Hematopoietic multipotent progenitor cell treated with erythropoietin and hydrocortisone succinate and interleukin-3 and kit ligand, for 6 days (in vitro differentiated cells): ENCODE measurements around the gene LRRC36.

ENCODE experiments used
- DNase-seq: peaks from one replicate; pipeline ENCODE4 v3.0.0-alpha.2; 2015

Gene LRRC36, protein sequence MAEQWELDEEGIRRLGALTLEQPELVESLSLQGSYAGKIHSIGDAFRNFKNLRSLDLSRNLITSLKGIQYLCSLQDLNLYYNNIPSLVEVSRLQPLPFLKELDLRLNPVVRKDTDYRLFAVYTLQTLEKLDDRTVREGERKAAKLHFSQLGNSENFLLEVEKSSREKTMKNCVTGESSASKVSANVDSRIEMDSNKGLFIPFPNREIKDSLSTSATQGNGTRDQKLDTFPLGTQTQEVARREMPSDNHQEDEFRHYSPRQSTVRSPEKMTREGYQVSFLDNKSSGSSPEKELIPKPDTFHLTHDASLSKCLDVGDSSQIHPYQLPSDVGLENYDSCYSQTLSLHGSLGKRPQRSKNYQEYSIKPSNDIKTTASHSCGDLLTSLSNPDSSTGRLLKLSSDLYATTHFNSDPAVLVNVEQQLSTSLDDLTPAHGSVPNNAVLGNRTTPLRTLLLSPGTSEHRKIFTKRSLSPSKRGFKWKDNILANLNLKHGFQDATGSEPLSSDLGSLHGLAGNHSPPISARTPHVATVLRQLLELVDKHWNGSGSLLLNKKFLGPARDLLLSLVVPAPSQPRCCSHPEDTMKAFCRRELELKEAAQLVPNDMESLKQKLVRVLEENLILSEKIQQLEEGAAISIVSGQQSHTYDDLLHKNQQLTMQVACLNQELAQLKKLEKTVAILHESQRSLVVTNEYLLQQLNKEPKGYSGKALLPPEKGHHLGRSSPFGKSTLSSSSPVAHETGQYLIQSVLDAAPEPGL

DNA sequence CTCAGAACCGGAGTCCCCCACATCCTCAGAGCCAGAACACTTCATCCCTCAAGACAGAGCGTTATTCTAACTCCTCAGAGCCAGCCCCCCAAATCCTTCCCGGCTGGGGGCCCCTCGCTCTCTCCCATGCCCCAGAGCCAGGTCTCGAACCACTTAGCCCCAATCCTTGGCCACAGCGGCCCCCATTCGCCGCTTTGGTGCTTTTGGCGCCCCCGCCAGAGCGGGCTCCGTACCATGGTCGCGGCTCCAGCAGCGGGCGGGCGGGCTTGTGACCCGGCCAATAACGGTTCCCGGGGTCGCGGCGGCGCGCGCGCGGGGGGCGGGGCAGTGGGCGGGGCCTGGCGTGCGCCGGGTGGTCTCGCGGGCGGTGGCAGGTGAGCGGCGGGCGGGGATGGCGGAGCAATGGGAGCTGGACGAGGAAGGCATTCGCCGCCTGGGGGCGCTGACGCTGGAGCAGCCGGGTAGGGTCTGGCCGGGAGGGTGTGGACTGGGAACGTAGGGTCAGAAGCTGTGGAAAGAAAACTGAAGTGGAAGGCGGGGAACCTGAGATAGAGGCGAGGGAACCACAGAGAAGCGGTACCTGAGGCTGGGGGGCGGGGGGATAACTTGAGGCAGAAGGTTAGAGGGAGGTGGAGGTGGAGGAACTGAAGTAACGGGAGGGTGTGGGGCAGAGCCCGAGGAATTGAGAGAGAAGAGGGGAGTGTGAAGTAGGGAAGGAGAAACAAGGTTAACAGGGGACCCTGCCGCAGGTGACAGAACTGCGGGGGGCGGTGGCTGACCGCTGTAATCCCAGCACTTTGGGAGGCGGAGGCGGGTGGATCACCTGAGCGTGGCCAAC lies at the start of gene LRRC36, which contains the start of gene KCTD19:
Gene LRRC36, plus strand, starts transcription at position 344 of the 838 bp plus-strand sequence. Its CDS starts 48 bp downstream, at position 392.
Gene KCTD19, minus strand, starts transcription at position 270 of the 838 bp plus-strand sequence. Its CDS starts 34 bp downstream, at position 236.
- DNase-seq = peak; percentile 71

DNA sequence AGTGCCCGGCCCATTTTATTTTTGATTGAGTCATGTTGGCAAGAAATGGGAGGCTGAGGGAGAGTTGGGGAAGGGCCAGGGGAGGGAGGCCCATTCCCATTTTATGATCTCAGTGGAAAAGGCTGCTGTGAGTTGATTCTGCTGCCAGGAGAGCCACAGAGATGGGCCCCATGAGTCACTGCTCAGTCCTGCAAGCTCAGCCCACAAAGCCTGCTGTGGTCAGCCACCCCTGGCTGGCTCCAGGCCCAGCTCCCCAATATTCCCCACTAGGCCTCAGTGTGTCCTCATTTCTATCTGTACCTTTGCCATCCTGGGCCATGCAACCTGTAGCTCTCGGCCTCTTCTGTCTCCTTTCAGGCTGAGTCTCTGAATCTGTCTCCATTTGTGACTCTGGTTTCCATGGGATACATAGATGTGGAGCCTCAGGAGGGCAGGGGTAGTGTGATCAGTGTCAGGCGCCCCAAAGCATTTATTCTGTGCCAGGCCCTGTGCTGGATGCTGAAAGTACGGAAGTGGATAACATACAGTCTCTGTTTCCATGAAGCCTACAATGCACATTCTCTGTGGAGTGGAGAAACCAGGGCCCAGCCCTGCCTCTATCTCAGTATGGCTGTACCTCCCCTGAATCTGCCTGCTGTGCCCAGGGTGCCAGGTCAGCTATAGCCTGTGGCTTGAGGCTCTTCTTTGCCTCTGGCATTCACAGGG lies 49.2 kb upstream of the LRRC36 start:
- peak; percentile 70 for DNase-seq

DNA sequence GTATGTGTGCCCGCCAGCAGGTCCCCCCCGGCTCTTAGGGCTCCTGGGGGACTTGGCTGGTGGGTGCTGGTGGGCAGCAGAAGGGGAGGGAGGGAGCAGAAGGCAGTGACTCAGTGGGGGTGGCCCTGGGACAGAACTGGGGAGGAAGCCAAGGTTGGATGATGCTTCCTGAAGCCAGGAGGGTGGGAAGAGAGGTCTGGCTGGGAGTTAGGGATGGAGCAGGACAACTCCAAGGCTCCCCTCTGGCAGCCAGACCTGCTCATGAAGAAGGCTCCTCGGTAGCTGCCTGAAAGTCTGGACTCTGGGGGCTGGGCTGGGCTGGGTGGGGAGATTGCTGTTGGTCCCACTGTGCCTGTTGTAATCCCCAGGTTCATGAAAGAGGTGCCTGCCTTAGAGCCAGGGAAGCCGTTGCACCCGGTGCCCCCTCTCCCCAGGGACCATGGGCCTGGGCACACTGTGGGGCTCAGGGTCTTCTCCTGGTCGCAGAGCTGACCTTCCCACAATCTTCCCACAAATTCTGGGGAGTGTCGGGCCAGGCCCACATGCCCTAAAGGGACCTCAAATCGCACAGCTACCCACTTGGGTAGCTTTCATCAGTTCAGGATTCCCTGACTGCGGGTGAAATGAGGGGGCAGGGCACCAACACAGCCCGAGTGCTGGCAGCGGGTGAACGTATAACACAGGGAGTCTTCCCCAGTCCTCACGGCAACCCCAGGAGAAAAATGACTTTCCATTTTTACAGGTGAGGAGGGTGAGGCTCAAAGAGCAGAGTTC lies 48.4 kb upstream of the LRRC36 start:
- DNase-seq = no peak

DNA sequence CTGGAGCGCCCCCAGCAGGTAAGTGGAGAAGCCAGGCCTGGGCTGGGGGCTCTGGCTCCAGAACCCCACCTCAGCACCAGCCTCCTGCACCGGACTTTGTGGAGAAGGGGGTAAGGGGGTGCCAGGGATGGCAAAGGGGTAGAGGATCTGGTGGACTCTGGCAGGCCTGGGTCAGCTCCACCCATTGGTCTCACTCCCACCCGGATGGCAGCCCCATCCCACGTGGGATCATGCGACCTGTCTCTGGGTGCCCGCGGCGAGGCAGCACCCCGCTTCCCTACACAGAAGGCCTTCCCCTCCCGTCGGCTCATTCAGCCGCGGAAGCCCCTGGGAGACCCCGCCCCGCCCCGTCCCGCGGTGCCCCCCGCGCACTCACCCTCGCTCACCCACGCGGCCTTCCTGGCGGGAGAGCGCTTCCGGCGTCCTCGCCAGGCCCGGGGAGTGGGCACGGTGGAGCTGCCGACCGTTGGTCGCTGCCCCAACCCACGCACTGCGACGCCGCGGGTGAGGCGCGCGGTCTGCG lies 47.8 kb upstream of the LRRC36 start:
- DNase-seq = peak; percentile 70

DNA sequence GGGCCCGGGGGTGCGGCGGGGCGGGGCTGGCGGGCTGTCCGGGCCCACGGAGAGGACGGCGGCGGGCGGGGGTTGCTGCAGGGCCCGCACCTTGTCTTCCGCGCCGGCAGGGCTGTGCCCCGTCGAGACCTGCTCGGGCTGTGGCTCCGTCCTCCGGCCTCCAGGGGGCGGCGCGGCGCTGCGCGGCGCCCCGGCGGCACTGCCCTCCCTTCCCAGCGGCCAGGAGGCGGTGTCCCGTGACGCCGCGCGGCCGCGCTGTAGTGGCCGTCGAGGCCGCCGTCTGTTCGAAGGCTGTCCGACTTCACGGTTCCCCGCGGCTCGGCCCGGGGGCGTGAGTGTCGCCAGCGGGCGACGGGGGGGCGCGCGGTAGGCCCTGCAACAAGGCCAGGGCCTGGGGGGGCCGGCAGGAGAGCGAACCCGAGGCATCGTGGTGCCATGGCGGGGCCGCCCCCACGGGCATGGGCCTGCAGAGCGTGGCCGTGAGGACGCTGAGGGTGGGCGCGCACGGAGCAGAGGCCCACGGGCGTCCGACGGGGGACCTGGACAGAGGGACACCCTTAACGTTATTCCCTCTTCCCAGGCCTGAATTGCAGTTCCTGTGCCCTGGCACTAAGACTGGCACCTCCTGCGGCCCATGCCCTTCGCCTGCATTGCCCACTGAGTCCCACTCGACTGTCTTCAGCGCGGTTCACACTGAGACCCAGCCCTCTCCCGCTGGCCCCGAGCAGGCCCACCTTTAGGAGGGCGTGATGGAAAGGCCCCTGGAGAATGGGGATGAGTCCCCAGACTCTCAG lies 47.1 kb upstream of the LRRC36 start, which contains the start of gene PLEKHG4:
Gene PLEKHG4, plus strand, starts transcription at position 237 of the 794 bp plus-strand sequence. Its CDS starts 513 bp downstream, at position 750.
- DNase-seq = peak; percentile 86

DNA sequence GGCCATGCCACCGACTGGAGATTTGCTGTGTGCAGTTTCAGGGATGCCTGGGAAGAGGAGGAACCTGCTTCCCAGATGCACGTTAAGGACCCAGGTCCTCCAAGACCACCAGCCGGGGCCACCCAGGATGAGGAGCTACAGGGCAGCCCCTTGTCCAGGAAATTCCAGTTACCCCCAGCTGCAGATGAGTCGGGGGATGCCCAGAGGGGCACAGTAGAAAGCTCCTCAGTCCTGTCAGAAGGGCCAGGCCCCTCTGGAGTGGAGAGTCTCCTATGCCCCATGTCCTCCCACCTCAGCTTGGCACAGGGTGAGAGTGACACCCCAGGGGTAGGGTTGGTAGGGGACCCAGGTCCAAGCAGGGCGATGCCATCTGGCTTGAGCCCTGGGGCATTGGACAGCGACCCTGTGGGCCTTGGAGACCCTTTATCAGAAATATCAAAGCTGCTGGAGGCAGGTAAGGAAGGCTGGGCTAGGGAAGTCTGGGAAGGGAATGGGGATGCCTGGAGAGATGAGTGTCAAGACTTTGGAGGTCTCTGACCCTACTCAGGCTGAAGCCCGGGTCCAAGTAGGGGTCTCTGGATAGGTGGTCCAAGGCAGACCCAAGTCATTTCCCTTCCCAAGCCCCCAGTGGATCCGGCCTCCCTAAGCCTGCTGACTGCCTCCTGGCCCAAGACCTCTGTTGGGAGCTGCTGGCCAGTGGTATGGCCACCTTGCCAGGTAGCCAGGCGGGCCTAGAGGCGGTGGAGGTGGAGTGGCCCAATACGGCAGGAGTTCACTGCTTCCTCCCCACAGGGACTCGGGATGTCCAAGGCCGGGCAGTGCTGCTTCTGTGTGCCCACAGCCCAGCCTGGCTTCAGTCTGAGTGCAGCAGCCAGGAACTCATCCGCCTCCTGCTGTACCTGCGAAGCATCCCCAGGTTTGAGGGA lies 46.3 kb upstream of the LRRC36 start:
- no peak for DNase-seq

DNA sequence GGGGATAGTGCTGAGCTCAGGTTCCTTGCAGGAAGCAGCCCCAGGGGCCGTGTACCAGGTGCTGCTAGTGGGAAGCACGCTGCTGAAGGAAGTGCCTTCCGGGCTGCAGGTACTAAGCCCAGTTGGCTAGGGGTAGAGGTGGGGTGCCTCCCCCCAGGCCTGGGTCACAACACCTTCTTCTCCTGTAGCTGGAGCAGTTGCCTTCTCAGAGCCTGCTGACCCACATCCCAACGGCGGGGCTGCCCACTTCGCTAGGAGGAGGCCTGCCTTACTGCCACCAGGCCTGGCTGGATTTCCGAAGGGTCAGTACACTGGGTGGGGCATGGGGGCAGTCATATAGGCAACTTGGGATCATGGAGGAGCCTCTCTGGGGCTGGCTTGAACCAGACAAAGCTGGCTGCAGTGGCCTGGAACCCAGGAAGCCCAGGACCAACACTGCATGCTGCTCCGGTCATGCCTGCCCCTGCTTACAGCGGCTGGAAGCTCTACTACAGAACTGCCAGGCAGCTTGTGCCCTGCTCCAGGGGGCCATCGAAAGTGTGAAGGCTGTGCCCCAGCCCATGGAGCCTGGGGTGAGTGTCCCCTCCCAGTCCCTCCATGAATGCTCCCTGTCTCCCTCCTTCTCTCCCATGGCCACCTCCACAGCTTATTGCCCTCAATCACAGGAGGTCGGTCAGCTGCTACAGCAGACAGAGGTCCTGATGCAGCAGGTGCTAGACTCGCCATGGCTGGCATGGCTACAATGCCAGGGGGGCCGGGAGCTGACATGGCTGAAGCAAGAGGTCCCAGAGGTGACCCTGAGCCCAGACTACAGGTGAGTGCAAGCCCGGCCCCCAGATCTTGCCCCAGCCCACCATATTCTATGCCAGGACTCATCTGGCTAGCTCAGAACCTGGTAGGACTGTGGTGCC lies 44.8 kb upstream of the LRRC36 start:
- no peak for DNase-seq

DNA sequence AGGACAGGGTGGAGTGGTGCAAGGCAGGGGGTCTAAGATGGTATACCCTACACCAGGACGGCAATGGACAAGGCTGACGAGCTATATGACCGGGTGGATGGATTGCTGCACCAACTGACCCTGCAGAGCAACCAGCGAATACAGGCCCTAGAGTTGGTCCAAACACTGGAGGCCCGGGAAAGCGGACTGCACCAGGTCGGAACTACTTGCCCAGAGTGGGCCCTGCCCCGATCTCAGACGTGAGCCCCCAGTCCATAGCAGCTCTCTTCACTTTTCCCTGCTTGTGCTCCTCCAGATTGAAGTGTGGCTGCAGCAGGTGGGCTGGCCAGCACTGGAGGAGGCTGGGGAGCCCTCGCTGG lies 44.2 kb upstream of the LRRC36 start:
- no peak for DNase-seq

DNA sequence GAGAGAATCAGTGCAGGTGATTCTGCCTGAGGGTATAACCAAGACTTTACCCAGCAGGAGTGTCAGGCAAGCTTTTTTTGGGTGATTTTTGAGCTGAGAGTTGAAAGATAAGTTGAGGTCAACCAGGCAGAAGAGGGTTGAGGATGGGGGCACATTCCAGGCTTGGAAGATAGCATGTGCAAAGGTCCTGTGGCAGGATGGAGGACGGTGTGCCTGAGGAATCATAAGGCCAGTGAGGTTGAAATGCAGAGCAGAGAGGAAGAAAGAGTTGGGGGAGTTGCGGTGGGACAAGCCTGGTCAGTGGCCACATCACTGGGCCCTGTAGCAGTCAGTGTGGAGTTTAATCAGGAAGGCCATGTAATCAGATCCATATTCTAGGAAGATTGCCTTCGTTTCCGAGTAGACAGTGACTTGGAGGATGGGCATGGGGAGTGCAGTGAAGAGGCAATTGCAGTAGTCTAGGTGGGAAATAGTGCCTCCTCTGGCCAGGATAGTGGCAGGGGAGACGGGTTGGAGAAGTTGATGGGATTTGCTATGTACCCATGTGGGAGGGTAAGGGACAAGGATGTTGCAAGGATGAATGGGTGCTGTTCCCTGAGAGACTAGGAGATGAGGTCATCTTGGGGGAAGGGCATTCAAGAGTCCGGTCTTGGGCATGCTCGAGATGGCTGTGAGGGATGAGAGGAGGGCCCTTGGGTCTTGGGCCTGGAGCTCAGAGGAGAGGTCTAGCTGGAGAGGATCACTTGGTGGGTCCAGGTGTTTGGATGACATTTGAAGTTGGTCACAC lies 43.4 kb upstream of the LRRC36 start:
- no peak for DNase-seq

DNA sequence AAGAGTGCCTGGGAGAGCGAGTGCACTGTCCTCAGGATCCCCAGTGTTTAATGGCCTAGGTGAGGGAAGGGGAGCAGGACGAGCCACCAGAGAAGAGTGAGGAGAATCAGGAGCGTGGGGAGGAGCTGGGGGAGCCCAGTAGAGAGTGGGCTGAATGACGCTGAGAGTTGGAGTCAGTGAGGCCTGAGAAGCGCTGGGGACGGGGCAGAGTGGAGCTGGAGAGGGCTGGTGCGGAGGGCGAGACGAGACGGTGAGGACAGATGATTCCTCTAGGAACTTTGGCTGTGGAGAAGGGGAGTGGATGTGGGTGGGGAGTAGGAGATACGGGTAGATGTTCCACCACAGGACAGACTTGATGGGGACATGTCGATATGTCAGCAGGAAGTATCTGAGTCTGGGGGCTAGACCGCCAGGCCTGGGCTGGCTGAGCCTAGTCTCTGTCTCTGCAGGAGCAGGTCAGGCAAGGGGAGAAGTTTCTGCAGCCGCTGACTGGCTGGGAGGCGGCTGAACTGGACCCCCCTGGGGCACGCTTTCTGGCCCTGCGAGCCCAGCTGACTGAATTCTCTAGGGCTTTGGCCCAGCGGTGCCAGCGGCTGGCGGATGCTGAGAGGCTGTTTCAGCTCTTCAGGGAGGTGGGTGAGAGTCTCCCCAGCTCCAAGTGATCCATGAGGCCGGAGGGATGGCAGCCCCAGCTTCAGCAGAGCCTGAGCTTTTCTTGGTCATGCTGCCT lies 42.6 kb upstream of the LRRC36 start:
- DNase-seq = no peak

DNA sequence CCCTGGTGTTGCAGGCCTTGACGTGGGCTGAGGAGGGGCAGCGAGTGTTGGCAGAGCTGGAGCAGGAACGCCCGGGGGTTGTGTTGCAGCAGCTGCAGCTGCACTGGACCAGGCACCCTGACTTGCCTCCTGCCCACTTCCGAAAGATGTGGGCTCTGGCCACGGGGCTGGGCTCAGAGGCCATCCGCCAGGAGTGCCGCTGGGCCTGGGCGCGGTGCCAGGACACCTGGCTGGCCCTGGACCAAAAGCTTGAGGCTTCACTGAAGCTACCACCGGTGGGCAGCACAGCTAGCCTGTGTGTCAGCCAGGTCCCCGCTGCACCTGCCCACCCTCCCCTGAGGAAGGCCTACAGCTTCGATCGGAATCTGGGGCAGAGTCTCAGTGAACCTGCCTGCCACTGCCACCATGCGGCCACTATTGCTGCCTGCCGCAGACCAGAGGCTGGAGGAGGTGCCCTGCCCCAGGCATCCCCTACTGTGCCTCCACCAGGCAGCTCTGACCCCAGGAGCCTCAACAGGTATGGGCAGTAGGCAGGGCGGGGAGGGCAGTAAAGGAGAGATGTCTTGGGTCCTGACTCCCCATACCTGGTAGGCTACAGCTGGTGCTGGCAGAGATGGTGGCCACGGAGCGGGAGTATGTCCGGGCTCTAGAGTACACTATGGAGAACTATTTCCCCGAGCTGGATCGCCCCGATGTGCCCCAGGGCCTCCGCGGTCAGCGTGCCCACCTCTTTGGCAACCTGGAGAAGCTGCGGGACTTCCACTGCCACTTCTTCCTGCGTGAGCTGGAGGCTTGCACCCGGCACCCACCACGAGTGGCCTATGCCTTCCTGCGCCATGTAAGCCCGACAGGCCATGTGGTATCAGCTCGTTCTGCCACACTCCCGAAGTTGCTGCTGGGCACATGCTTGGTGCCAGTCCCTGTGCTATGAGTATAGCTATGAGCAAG lies 41.6 kb upstream of the LRRC36 start:
- DNase-seq = no peak

DNA sequence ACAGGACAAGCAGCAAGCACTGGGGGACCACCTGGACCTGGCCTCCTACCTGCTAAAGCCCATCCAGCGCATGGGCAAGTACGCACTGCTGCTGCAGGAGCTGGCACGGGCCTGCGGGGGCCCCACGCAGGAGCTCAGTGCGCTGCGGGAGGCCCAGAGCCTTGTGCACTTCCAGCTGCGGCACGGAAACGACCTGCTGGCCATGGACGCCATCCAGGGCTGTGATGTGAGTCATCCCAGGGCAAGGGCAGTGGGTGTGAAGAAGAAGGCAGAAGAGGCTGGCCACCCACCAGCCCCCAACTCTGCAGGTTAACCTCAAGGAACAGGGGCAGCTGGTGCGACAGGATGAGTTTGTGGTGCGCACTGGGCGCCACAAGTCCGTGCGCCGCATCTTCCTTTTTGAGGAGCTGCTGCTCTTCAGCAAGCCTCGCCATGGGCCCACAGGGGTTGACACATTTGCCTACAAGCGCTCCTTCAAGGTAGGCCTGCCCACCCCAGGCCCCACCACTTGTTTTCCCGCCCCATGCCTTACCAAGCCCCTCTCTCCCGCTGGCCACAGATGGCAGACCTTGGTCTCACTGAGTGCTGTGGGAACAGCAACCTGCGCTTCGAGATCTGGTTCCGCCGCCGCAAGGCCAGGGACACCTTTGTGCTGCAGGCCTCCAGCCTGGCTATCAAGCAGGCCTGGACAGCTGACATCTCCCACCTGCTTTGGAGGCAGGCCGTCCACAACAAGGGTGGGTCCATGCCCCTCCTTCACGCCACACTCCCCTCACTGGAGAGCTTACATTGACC lies 40.0 kb upstream of the LRRC36 start:
- no peak for DNase-seq

DNA sequence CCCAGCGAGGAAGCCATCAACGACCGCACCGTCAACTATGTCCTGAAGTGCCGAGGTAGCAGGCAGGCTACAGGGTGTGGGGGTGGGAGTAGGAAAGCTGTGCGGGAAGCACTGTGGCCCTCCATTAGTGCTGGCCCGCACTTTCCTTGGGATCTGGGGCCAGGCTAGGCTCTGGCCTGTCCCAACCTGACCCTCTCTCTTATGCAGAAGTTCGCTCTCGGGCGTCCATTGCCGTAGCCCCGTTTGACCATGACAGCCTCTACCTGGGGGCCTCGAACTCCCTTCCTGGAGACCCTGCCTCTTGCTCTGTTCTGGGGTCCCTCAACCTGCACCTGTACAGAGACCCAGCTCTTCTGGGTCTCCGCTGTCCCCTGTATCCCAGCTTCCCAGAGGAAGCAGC lies 38.7 kb upstream of the LRRC36 start:
- DNase-seq = no peak

DNA sequence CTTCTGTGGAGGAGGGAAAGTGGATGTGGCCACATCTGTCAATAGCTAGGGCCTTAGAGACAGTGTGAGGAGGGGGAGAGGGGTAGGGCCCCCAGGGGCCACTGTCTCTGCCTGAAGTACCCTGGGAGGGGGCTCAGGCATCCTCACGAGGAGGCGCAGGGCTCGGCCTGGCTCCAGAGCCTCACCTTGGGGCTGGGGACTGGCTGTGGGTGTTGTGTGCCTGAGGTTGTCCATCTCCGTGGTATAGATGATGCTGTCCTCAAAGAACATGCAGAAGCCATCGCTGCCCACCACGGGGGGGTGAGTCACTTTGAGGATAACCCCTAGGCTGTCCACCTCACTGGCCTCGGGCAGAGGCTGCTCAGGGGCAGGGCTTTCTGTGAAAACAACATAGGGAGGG lies 35.2 kb upstream of the LRRC36 start:
- no peak for DNase-seq
